CD4-positive, alpha-beta T cell treated with Interleukin-2 at 100 ng/mL for 4 hours (primary cell): ENCODE results near the gene PPY.
A peak's percentile ranks its signal among the peaks of the same experiment; 100 is the strongest.
"Not testable (repeated sequence)": the region's sequence is repeated elsewhere in the genome, so short reads cannot be mapped to it uniquely, and the experiment has no call there.

Experiments used
- DNase-seq: peaks from one replicate; pipeline ENCODE4 v3.0.0-alpha.2; 2020; ENCODE audit warnings: low spot score

Gene PPY

GRCh38 chr17:43905400-43905984 lies 36.8 kb downstream of the PPY start:
- no peak for DNase-seq

GRCh38 chr17:43901861-43902589 lies 40.3 kb downstream of the PPY start:
- no peak for DNase-seq

- no peak for DNase-seq
Measured at GRCh38 chr17:43900858-43901754, 41.2 kb downstream of the PPY start.

- DNase-seq = peak; percentile 82
Measured at GRCh38 chr17:43900183-43900857, 42.0 kb downstream of the PPY start.

- DNase-seq = no peak
Measured at GRCh38 chr17:43898446-43898845, 43.8 kb downstream of the PPY start.

GRCh38 chr17:43897831-43898230 lies 44.4 kb downstream of the PPY start:
- DNase-seq = no peak

- DNase-seq = not testable (repeated sequence)
Measured at GRCh38 chr17:43894494-43894893, 47.8 kb downstream of the PPY start.

GRCh38 chr17:43892647-43892952 lies 49.7 kb downstream of the PPY start:
- DNase-seq = no peak

- no peak for DNase-seq
Measured at GRCh38 chr17:43891851-43892646, 50.2 kb downstream of the PPY start.
